Suppressor macrophage treated with lipopolysaccharide for 1 hour (primary cell): Measurements from ENCODE around the gene ZNRF1.

ENCODE experiments used
- DNase-seq, 3 donors: peaks; one replicate each; pipeline ENCODE4 v3.0.0-alpha.2; 2020 to 2022

ZNRF1 gene

GRCh38 chr16:75062135-75062975 is 63.5 kb downstream of the ZNRF1 start:
- DNase-seq, result no peak

DNA sequence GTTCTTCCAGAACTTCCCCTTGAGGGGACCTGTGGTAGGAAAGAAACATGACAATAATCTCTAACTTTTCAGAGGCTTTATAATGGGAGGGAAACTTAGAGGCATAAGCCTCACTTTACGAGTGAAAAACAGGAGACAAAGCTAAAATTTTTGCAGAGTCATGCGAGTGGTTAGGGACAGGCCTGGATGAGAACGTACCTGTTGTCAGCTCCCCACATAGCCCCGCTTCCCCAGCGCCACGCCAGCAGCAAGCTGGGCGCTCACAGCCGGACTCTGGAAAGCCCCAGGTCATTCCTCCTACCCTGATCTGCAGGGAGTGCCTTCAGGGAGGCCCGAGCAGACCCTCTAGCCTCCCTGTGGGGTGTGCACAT is 64.1 kb downstream of the ZNRF1 start:
- no peak for DNase-seq

- DNase-seq, result no peak
Measured at GRCh38 chr16:75063549-75064088, 64.8 kb downstream of the ZNRF1 start.

DNA sequence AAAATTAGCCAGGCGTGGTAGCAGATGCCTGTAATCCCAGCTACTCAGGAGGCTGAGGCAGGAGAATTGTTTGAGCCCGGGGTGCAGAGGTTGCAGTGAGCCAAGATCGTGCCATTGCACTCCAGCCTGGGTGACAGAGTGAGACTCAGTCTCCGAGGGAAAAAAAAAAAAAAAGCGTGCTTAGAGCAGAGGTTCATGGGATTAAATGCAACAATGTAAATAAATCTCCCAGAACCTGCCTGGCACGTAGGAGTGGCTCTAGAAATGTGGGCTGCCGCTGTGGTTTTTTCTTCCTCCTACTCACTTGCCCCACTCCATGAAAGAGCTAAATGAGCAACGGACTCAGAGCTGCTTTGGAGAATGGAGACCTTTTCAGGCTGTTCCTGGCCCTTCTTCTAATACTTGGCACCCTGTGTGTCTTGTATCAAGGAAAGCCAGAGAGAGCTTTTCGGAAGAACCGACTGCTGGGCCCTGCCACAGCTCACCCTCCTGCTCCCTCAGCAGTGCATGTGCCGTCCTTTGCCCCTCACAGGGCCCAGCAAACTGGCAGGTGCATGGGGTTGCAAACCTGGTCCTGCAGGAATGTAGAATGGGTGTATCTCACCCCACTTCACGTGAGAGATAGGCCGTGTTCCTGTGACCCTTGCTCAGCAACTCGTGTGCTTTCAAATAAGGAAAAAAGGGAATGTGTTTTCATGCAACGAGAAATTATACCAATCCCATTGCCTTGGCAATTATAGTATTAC is 65.8 kb downstream of the ZNRF1 start:
- peak; percentile 47 to 60 (median 57) for DNase-seq

GRCh38 chr16:75065149-75065505 is 66.3 kb downstream of the ZNRF1 start:
- no peak for DNase-seq

DNA sequence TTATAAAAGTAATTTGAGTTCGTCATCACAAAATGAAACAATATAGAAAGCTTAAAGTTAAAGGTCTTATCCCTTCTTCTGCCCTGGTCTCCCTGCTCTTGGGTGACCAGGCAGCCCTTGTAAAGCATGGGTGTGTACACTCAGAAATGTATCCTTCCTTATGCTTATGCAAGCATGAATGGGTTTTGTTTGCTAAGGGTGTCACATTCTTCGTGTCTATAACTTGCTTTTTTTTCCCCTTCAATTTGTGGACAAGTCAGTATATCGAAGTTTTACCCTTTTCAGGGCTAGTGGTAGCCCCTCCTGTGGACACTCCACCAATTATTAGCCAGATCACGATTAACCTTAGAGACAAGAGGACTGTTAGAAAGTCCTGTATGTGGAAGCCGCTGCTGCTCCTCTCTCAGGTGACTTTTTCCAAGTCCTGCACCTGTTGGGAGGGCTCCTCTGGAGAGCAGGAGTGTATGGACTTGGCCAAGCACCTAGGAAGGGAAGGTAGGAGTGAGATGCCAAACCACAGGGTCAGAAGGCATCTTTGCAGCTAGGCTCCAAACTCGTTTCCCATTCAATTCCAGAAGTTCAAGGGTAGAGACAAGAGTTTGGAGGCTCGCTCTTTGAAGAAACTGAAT is 66.8 kb downstream of the ZNRF1 start:
- DNase-seq, result peak in 1 of 3 donors; percentile 32

DNA sequence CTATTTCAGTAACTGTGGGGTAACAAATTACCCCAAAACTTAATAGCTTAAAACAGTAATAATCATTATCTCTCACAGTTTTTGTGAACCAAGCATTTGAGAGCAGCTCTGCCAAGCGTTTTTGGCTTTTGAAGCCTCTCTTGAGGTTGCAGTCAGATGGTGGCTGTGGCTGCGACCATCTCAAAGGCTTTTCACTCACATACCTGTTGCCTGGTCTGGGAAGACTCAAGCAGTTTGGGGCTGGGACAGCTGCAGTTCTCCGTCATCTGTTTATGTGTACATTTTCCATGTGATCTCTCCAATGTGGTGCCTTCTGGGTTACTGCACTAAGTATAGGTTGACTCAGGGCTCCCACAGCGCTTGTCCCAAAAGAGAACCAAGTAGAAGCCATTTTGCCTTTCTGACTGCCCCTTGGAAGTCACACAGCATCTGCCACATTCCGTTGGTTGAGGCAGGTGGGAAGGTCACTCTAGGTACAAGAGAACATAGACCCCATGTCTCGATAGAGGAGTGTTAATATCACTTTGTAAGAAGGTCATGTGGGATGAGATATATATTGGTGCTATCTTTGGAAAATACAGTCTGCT is 68.1 kb downstream of the ZNRF1 start:
- DNase-seq, result no peak

DNA sequence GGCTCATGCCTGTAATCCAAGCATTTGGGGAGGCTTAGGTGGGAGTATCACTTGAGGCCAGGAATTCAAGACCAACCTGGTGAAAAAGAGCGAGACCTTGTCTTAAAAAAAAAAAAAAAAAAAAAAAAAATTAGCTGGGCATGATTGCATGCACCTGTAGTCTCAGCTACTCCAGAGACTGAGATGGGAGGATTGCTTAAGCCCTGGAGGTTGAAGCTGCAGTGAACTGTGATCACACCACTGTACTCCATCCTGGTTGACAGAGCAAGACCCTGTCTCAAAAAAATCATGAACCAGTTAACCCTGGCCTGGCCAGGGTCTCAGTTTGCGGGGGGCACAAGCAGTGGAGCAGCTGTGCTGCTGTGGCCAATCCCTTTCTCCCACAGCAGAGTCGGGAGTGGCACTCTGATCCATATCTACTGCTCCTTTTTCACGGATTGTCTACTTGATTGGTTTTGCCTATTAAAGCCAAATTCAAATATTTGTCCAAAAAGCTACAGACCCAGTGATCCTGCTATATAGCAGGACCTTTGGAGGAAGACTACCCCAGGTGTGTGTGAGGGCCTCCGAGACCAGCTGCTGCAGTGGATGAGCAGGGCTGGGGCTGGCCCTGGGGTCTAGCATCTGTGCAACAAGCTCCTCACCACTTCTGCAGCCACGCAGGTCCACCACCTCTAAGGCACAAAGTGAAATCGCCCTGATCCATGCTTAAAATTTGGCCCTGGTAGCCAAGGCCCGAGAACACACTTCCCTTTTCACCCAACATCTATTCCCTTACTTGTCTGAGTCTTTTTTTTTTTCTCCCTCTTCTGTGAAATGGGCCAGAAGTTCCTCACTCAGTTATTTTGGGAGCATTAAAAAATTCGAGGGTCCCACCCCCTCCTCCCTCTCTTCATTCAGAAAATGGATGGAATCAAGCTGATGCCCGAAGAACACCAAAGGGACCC is 69.5 kb downstream of the ZNRF1 start:
- no peak for DNase-seq

- DNase-seq, result no peak
Measured at GRCh38 chr16:75070012-75070841, 71.4 kb downstream of the ZNRF1 start.

DNA sequence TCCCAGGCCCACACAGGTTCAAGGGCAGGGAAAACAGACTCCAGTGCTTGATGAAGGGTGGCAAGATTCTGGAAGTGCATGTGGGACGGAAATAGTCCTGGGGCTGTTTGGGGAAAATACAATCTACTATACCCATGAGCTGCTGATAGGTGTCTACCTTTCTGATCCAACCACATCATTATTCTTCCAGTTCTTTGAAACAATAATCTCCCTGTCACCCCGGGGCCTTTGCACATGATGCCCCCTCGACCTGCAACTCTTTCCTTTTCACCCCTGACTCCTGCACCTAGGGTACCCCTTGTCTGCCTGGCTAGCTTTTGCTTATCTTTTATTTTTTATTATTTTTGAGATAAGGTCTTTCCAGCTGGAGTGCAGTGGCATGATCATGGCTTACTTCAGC is 72.8 kb downstream of the ZNRF1 start:
- no peak for DNase-seq

DNA sequence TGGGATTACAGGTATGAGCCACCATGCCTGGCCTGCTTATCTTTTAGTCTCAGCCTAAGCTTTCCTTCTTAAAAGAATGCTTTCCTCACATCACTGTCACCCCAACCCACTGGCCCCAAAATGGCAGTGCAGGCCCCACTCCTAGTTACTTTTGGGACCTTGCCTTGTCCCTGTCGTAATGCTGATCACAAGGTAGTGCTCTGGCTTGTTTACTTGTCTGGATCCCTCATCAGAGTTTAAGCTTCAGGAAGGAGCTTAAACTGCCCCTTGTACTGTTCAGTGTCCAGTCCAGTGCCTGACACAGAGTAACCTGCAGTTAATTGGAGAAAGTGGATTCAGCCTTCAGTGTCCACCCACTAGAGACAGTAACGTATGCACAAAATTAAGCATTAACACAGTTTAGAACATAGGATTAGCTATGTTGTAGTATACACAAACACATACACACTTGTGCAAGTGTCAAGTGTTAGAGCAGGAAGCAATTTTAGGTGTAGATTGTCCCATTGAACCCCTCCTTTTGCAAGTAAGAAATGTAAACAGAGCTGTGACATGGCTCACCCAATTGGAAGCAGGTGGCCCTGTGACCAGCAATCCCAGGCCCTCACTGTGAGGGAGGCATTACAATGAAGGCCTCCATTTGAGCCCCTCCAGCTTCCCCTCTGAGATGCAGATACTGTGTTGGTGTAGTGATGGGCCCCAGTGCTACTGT is 73.6 kb downstream of the ZNRF1 start:
- DNase-seq, result no peak

DNA sequence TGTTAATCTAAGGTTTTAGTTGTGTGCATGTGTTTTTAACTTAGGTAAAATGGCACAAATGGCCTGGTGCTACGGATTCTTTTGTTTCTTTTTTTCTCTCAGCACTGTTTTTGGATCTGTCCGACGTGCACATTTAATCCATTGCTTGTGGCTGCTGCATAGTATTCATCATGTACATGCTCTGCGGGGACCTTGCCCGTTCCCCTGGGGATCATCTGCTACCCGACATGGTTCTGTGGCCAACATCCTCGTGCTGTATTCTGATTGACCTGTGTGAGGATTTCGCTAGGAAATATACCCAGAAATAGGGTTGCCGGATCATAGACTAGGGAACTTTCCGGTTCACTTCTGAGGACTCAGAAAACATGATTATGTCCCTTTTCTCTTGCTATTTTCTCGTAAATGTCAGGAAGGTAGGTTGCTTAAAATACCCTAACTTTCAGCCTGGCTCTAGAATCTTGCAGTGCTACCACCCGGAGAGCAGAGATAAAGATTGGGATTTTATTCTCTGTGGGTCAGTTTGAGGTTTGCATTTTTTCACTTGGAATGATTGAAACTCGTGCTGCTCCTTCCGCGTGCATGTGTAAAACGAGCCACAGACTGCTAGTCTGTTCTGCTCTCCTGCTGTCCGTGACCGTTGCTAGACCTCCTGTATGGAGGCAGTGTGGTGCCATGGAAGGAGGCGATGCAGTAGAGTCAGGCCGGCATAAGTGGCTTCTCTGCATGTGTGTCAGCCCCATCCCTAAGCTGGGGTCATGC is 74.9 kb downstream of the ZNRF1 start:
- DNase-seq, result no peak

DNA sequence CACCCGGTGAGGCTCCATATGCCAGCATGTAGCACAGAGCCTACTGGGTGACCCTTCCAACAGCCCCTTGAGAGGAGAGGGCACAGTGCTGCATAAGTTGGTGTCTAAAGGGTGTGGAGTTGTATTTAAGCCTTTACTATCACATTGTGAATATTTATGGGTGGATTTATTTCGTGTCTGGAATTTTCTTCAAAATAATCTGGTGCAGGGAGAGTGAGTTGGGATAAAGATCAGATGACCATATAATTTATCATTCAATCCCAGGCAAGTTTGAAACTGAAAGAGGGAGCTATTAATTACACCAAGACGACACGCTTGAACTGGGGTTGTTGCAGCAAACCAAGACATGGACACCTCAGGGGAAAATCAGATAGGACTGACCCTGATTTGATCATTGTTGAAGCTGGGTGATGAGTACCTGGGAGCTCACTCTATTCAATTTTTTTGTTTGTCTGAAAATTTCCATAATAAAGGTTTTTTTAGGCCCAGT is 75.5 kb downstream of the ZNRF1 start:
- DNase-seq, result no peak

- DNase-seq, result peak; percentile 22 to 34 (median 22)
Measured at GRCh38 chr16:75074920-75075687, 76.3 kb downstream of the ZNRF1 start.

- DNase-seq, result no peak
Measured at GRCh38 chr16:75075688-75076268, 77.0 kb downstream of the ZNRF1 start.

DNA sequence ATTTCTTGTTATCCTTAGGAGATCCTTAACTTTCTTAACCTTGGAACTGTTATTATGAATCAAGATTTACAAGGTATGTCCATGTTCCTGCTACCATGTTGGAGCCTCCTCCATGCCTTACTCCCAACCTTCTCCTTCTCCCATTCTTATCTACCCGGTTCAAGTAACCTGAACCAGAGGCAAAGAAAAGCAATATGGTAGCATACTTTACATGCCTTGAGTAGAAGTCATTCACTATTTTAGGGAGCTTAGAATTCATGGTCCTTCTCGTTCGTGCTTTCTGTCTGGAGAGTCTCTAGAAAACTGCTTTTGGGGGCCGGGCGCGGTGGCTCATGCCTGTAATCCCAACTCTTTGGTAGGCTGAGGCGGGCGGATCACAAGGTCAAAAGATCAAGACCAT is 80.1 kb downstream of the ZNRF1 start:
- no peak for DNase-seq

DNA sequence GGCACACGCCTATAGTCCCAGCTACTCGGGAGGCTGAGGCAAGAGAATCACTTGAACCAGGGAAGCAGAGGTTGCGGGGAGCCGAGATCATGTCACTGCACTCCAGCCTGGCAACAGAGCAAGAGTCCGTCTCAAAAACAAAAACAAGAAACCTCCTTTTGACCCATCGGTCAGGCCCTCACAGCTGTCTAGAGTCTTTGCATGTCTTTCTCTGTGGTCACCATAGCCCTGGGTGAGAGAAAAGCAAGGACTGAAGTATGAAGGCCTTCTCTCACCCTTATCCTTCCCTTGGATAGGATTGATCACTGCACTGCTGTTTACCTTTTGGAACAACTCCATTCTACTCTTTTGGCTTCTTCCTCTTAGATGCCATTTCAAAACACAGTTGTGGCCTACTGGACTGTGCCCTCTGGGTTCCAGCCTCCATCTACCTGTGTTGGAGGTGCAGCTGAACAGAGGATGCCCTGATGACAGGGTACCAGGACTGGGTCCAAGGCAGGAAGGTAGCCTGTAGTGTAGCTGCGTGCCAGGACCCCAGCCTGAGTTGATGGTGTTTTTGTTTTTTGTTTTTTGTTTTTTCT is 80.6 kb downstream of the ZNRF1 start:
- no peak for DNase-seq
